GM18499 (cell line): ENCODE measurements around the gene CCNG2.
"Not testable (repeated sequence)": the region's sequence is repeated elsewhere in the genome, so short reads cannot be mapped to it uniquely, and the experiment has no call there.

Source experiments
- ATAC-seq: cut with Tn5 transposase; IDR thresholded peaks from one replicate; pipeline ENCODE4 v1.9.1; 2021; ENCODE audit warnings: moderate number of reproducible peaks; ENCODE audit not compliant: insufficient read depth, unreplicated experiment

Gene CCNG2

GRCh38 chr4:77156912-77157858, at the start of gene CCNG2:
Gene CCNG2, plus strand, starts transcription at chr4:77157207. Its CDS starts 1,326 bp downstream, at chr4:77158533.
- no peak for ATAC-seq

GRCh38 chr4:77110730-77111129, 46.3 kb upstream of the CCNG2 start:
- ATAC-seq = no peak

GRCh38 chr4:77113069-77113468, 43.9 kb upstream of the CCNG2 start:
- ATAC-seq = no peak

- ATAC-seq = no peak
These were observed 39.3 kb upstream of the CCNG2 start for GRCh38 chr4:77117721-77118120.

GRCh38 chr4:77120886-77121508, 36.0 kb upstream of the CCNG2 start:
- ATAC-seq = peak; percentile 66

GRCh38 chr4:77121736-77122240, 35.2 kb upstream of the CCNG2 start:
- no peak for ATAC-seq

GRCh38 chr4:77122656-77123055, 34.4 kb upstream of the CCNG2 start:
- ATAC-seq = no peak

GRCh38 chr4:77123411-77123810, 33.6 kb upstream of the CCNG2 start:
- no peak for ATAC-seq

GRCh38 chr4:77124576-77124975, 32.4 kb upstream of the CCNG2 start:
- no peak for ATAC-seq

- ATAC-seq = no peak
These were observed 31.0 kb upstream of the CCNG2 start for GRCh38 chr4:77125961-77126360.

GRCh38 chr4:77126809-77127208, 30.2 kb upstream of the CCNG2 start:
- peak; percentile 74 for ATAC-seq

- ATAC-seq = peak; percentile 24
These were observed 29.8 kb upstream of the CCNG2 start for GRCh38 chr4:77127215-77127614.

- ATAC-seq = no peak
These were observed 29.0 kb upstream of the CCNG2 start for GRCh38 chr4:77127837-77128621.

- no peak for ATAC-seq
These were observed 24.2 kb upstream of the CCNG2 start for GRCh38 chr4:77132652-77133312.

GRCh38 chr4:77137448-77137847, 19.6 kb upstream of the CCNG2 start:
- not testable (repeated sequence) for ATAC-seq

- ATAC-seq = no peak
These were observed 14.9 kb upstream of the CCNG2 start for GRCh38 chr4:77141964-77142645.

- ATAC-seq = no peak
These were observed 14.4 kb upstream of the CCNG2 start for GRCh38 chr4:77142646-77143028.

- no peak for ATAC-seq
These were observed 13.9 kb upstream of the CCNG2 start for GRCh38 chr4:77143091-77143490.

- no peak for ATAC-seq
These were observed 11.2 kb upstream of the CCNG2 start for GRCh38 chr4:77145842-77146185.
